GM12875 (cell line): ENCODE data around the gene CLECL1.

ENCODE experiments used
- H3K4me3 ChIP-seq: one replicate; pipeline ENCODE4 v1.5.1; 2011; ENCODE audit warnings: low read depth, low read length, control low read depth
- TF ChIP-seq, protein P1 (sequence below): IDR thresholded peaks from 2 replicates; pipeline ENCODE4 v1.5.1; 2011; ENCODE audit warnings: low read depth, mild to moderate bottlenecking, control low read depth, inconsistent platforms, low read length, moderate library complexity, borderline replicate concordance; ENCODE audit not compliant: insufficient read depth

CLECL1 gene

DNA sequence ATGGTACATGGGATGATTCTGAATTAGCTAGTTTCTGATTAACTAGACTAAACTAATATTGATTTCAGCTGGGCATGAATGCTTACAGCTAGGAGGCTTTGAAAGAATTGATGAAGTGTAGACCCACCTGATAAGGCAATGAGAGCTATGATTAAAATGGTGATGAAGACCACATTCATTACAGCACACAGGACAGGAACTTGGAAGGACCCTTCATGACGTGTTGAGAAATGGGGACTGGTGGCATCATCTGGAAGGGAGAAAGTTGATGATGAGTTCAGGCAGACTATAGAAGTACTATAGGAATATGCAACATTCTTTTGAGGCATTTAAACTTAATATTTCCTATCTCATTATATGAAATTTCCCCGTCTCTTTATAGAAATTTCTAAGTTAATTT lies 23.3 kb upstream of the CLECL1 start:
- no peak overlapping the region for H3K4me3 ChIP-seq
- TF ChIP-seq, protein P1, sequence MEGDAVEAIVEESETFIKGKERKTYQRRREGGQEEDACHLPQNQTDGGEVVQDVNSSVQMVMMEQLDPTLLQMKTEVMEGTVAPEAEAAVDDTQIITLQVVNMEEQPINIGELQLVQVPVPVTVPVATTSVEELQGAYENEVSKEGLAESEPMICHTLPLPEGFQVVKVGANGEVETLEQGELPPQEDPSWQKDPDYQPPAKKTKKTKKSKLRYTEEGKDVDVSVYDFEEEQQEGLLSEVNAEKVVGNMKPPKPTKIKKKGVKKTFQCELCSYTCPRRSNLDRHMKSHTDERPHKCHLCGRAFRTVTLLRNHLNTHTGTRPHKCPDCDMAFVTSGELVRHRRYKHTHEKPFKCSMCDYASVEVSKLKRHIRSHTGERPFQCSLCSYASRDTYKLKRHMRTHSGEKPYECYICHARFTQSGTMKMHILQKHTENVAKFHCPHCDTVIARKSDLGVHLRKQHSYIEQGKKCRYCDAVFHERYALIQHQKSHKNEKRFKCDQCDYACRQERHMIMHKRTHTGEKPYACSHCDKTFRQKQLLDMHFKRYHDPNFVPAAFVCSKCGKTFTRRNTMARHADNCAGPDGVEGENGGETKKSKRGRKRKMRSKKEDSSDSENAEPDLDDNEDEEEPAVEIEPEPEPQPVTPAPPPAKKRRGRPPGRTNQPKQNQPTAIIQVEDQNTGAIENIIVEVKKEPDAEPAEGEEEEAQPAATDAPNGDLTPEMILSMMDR, result no peak

DNA sequence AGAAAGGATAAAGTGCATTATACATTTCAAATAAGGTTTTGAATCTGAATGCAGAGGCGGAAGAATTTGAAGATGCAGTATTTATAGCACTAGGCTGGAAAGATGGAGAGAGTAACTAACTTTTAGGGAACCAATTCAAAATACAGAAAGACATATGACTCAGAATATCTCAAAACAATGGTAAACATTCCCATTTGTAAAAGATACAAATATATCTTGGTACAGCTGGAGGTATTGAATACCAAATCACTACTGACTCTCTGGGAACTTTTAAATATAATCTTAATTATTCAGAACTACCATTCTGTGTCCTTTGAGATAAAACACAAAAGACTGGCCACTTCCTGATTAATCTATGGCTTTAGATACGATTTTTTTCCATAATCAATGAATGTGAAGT lies 22.7 kb upstream of the CLECL1 start:
- TF ChIP-seq, protein P1, result no peak

DNA sequence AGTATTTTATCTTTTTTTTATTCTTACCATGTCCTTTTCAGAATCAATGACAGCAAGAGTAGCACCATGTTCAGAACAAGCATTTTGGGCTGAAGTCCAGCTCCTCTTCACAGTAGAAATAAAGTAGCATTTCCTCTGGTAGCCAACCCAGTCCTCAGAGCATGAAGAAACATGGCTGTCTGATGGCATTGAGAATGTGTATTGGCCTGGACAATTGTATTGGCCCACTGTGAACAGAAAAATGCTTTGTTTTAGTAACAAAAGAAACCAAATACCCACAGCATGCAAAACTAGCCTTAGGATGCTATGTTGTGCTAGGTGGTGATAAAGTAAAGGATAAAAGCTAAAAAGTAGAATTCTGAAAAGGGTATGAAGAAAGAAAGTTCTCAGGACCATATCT lies 22.1 kb upstream of the CLECL1 start:
- TF ChIP-seq, protein P1, result no peak
- H3K4me3 ChIP-seq, result no peak overlapping the region

More for the DNA sequence above, 22.7 kb upstream of the CLECL1 start:
- H3K4me3 ChIP-seq, result no peak overlapping the region

DNA sequence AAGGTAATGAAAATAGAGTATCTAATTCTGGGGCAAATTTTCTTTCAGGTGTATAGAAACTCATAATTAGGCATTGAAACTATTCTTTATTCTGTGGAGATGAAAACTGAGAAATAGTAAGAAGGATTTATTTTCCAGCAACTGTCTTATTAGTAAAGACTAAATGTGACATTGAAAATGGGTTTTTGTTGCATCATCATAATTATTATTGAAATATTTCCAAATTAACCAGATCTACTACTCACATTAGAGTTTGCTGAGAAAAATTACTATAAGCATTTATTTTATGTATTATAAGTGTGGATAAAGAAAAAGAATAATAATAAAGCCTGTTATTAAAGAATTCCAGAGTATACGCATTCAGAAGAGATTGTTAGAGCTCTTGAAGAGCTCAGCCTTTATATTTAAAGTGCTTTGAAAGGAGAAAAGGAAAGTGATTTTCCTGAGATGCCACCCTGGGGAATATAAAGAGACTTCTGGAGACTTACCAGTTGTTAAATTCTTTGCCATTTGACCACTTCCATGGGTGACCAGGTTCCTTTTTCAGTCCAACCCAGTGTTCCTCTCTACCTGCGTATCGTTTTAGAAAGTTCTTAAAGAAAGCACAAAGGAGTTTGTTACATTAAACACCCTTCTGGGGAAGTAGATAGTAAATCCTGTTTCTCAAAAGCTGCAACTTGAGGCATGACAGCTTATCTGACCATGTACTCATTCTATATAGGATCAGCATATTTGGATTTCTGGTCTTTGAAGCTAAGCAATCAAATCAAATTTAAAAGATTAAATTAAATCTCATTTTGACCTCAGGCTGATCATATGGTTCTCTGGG lies 21.4 kb upstream of the CLECL1 start:
- TF ChIP-seq, protein P1, result no peak
- no peak overlapping the region for H3K4me3 ChIP-seq

DNA sequence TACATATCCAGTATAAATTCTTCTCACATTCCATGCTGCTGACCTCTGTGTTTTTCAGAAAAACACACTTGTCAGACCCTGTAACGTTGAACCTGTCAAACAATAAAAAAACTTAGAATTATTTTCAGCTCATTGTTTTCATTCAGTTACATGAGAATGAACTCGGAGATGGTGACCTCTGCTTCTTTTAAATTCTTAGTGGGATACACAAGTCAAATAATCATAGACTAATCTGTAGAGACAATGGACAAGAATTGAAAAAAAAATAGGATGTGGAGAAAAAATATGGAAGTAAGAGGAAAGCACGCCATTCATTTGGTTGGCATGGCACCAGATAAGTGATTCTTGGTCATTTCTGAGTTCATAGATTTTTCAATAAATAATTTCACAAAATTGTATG lies 20.6 kb upstream of the CLECL1 start:
- no peak overlapping the region for H3K4me3 ChIP-seq
- TF ChIP-seq, protein P1, result no peak

DNA sequence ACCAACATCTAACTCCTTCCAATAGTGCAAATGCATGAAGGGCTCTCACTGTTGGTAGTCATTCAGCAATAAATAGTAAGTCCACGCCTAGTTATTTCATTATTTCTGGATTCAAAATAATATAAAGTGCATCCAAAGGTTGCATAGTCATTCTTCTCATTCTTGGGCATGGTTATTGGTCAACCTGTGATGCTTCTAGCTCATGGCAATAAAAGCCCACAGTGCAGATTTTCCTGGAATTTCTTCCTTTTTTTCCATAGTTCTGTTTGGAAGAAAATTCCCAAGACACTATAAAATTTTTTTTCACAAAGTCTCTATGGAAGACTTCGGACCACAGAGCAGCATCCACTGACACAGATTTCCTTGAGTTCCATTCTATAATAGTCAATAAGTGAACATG lies 20.2 kb upstream of the CLECL1 start:
- no peak overlapping the region for H3K4me3 ChIP-seq
- TF ChIP-seq, protein P1, result no peak
